IMR-90 (cell line): Measurements from ENCODE around the gene RNU2-63P. TPM values are rescaled to one million over a fixed set of nuclear protein-coding genes. Genes with fewer than 3 reads are reported as not detected.

Source experiments
- ATAC-seq: fragments of 200-7000 bp; cut with Tn5 transposase; 2 replicates; pipeline ENCODE4 v1.9.1; 2020; ENCODE audit warnings: low read depth, mild to moderate bottlenecking, moderate library complexity
- BruUV-seq: library from RNA; stranded (reverse); fragments of 400-500 nt; replicated peaks from 2 replicates; lab custom pipeline; 2021; lab: Mats Ljungman, UMichigan
- CTCF ChIA-PET: fragments of 300-600 bp; formaldehyde crosslinking; extraction: SDS; loops from one replicate; lab custom pipeline; 2021; ENCODE audit warnings: antibody characterized with exemption; lab: Yijun Ruan, JAX
- POLR2A ChIA-PET: fragments of 300-600 bp; sonication (Branson Sonifier 250); formaldehyde crosslinking; loops from one replicate; lab custom pipeline; 2022; ENCODE audit warnings: antibody characterized with exemption; ENCODE audit not compliant: unreplicated experiment; lab: Charles Lee
- DNase-seq: peaks from one replicate; pipeline ENCODE4 v3.0.0; 2013
- H2AFZ ChIP-seq: replicated peaks from 2 replicates; pipeline ENCODE3; 2013; ENCODE audit warnings: low read length, mild to moderate bottlenecking; ENCODE audit not compliant: poor library complexity
- H2AK5ac ChIP-seq: 2 replicates; pipeline ENCODE4 v1.6.1; 2013; ENCODE audit warnings: low read depth, low read length, inconsistent platforms
- H2AK9ac ChIP-seq: replicated peaks from 2 replicates; pipeline ENCODE3; 2013; ENCODE audit warnings: mild to moderate bottlenecking, low read depth, low read length, moderate library complexity; ENCODE audit not compliant: poor library complexity
- H2BK120ac ChIP-seq: 2 replicates; pipeline ENCODE4 v1.6.1; 2013; ENCODE audit warnings: low read depth, low read length, inconsistent platforms
- H2BK15ac ChIP-seq: 3 replicates; pipeline ENCODE4 v1.6.1; 2013; ENCODE audit warnings: low read depth, low read length, inconsistent platforms
- H2BK20ac ChIP-seq: 2 replicates; pipeline ENCODE4 v1.6.1; 2013; ENCODE audit warnings: low read depth, mild to moderate bottlenecking, inconsistent platforms, low read length, moderate library complexity
- H2BK5ac ChIP-seq: 2 replicates; pipeline ENCODE4 v1.6.1; 2013; ENCODE audit warnings: mild to moderate bottlenecking, low read depth, low read length, inconsistent platforms; ENCODE audit not compliant: poor library complexity, severe bottlenecking
- H3K14ac ChIP-seq: replicated peaks from 2 replicates; pipeline ENCODE4 v1.6.1; 2013; ENCODE audit warnings: low read depth, low read length, inconsistent platforms
- H3K18ac ChIP-seq: 2 replicates; pipeline ENCODE4 v1.6.1; 2013; ENCODE audit warnings: low read depth, low read length, control low read depth
- H3K23ac ChIP-seq: 2 replicates; pipeline ENCODE4 v1.6.1; 2013; ENCODE audit warnings: low read depth, low read length, inconsistent platforms
- H3K27ac ChIP-seq: 2 replicates; pipeline ENCODE4 v1.5.1; 2013; ENCODE audit warnings: mild to moderate bottlenecking, control low read depth, low read length; ENCODE audit not compliant: insufficient read depth
- H3K27me3 ChIP-seq: 2 replicates; pipeline ENCODE4 v1.6.1; 2013; ENCODE audit warnings: low read length; ENCODE audit not compliant: control insufficient read depth, insufficient read depth
- H3K36me3 ChIP-seq: 2 replicates; pipeline ENCODE4 v1.6.1; 2013; ENCODE audit warnings: low read length, mixed read lengths; ENCODE audit not compliant: control insufficient read depth, insufficient read depth
- H3K4ac ChIP-seq: 2 replicates; pipeline ENCODE4 v1.6.1; 2013; ENCODE audit warnings: low read depth, low read length, inconsistent platforms
- H3K4me1 ChIP-seq: 2 replicates; pipeline ENCODE4 v1.6.1; 2013; ENCODE audit warnings: low read length, mixed read lengths; ENCODE audit not compliant: control insufficient read depth, insufficient read depth
- H3K4me2 ChIP-seq: 2 replicates; pipeline ENCODE4 v1.6.1; 2013; ENCODE audit warnings: low read depth, mild to moderate bottlenecking, control low read depth, low read length, moderate library complexity
- H3K4me3 ChIP-seq: 2 replicates; pipeline ENCODE4 v1.5.1; 2013; ENCODE audit warnings: low read depth, mild to moderate bottlenecking, control low read depth, low read length, moderate library complexity; ENCODE audit not compliant: insufficient read depth
- H3K56ac ChIP-seq: 2 replicates; pipeline ENCODE4 v1.6.1; 2013; ENCODE audit warnings: low read length, inconsistent platforms; ENCODE audit not compliant: insufficient read depth; ENCODE audit errors: extremely low read depth
- H3K79me1 ChIP-seq, 2 experiments: 2 replicates each; pipeline ENCODE4 v1.6.1; 2013; ENCODE audit warnings: low read length in 2 of 2, inconsistent platforms in 1 of 2, low read depth in 1 of 2
- H3K9ac ChIP-seq: 2 replicates; pipeline ENCODE4 v1.6.1; 2013; ENCODE audit warnings: low read depth, low read length, control low read depth
- H3K9me1 ChIP-seq: 2 replicates; pipeline ENCODE4 v1.6.1; 2013; ENCODE audit warnings: low read length, inconsistent platforms; ENCODE audit not compliant: insufficient read depth
- H3K9me3 ChIP-seq: 2 replicates; pipeline ENCODE4 v1.6.1; 2013; ENCODE audit warnings: low read length; ENCODE audit not compliant: control insufficient read depth, insufficient read depth
- H4K20me1 ChIP-seq: 2 replicates; pipeline ENCODE4 v1.6.1; 2013; ENCODE audit warnings: low read length, inconsistent platforms; ENCODE audit not compliant: insufficient read depth
- H4K5ac ChIP-seq: 2 replicates; pipeline ENCODE4 v1.6.1; 2013; ENCODE audit warnings: mild to moderate bottlenecking, low read depth, low read length, control low read depth
- H4K8ac ChIP-seq, 2 experiments: 2 replicates each; pipeline ENCODE4 v1.6.1; 2013; ENCODE audit warnings: low read depth in 2 of 2, low read length in 2 of 2, control low read depth in 1 of 2, inconsistent platforms in 1 of 2
- H4K91ac ChIP-seq: 2 replicates; pipeline ENCODE4 v1.6.1; 2013; ENCODE audit warnings: low read depth, low read length, inconsistent platforms; ENCODE audit not compliant: insufficient read depth
- MAFK ChIP-seq: IDR thresholded peaks from 2 replicates; pipeline ENCODE4 v1.6.1; 2012; ENCODE audit warnings: low read depth, low read length, improper control_type of control experiment
- RCOR1 ChIP-seq: IDR thresholded peaks from 2 replicates; pipeline ENCODE4 v1.6.1; 2012; ENCODE audit warnings: mild to moderate bottlenecking, low read length, improper control_type of control experiment; ENCODE audit not compliant: insufficient replicate concordance
- WGBS, 2 experiments: methylation state at CpG; one replicate each; pipeline versions ENCODE4 v1.1.5 to v1.1.7; 2013; ENCODE audit warnings: missing lambda C conversion rate in 2 of 2; ENCODE audit not compliant: insufficient read length in 1 of 2; ENCODE audit errors: extremely low coverage in 2 of 2; 5-methylcytosine and 5-hydroxymethylcytosine counted together
- dilution Hi-C: fragments of 300-500 bp; cut with HindIII; formaldehyde crosslinking; loops from one replicate; pipeline ENCODE4 v1.14.3; 2018; ENCODE audit warnings: low sequenced_read_pairs; ENCODE audit not compliant: unreplicated experiment
- in situ Hi-C: fragments of 300-500 bp; cut with MboI; formaldehyde crosslinking; loops from 3 replicates; pipeline ENCODE4 v1.14.3; 2019; ENCODE audit warnings: low sequenced_read_pairs, inconsistent platforms, mixed read lengths
- intact Hi-C: fragments of 100-400 bp; cut with micrococcal nuclease; formaldehyde crosslinking; loops from 2 replicates; pipeline ENCODE4 v1.10.0; 2022
- polyA plus RNA-seq, 3 experiments: library from polyadenylated mRNA; depleted of rRNA; stranded (reverse); fragments of >200 nt; gene quantifications; 2 replicates each; pipeline ENCODE4 v1.2.3, GENCODE V29; 2012; ENCODE audit warnings: low replicate concordance in 1 of 3
- total RNA-seq: library from RNA; depleted of rRNA; stranded (reverse); fragments of >200 nt; gene quantifications from 2 replicates; pipeline ENCODE4 v1.2.3, GENCODE V29; 2012
- TF ChIP-seq, protein P1 (sequence below): conservative IDR thresholded peaks from 2 replicates; pipeline ENCODE4 v1.5.1; 2012; ENCODE audit warnings: mild to moderate bottlenecking, low read depth, low read length, improper control_type of control experiment

The RNU2-63P gene
- total and polyA plus RNA-seq, 2 of the 4 experiments (the other 2 are of a cell fraction): under 0.01 TPM; not detected in 1

DNA sequence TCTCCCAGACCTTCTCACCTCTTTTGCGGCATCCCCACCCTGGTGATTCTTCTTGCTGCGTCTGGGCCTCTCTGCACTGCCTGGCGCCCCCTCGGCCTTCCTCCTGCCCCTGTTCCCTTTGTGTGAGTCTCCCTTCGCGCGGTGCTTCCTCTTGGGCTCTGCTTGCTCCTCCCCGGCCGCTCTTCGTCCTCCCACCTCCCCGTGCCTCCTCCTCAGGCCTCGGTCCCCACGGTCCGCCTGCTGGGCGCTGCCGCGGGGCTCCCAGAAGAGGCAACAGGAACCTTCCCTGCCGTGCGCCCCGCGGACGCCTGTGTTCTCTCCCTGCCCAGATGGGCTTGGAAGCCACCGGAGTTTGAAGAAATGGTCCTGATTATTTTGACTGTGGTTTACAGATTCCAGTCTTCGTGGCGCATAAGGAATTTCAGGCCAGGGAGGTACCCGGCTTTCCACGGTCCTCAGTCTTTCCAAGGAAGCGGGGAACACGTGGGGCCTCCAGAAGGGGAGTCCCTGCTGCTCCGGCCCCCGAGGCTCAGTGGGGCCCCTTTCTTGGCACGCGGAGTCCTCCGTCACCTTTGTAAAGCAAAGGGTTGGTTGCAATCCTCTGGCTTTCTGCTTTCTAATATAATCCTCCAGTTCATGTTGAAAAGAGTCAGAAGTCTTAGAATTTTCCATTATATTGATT, 13.1 kb downstream of the RNU2-63P start:
- H3K23ac ChIP-seq: no peak overlapping the region
- H4K8ac ChIP-seq: 0 out of 4 replicates have a peak overlapping the region, but pooled peaks of 1 of the 2 experiments have one; percentile 3
- H2BK20ac ChIP-seq: no peak overlapping the region
- dilution Hi-C loops: no loop called here
- no peaks in the 10 kb centered on the region for H3K36me3 ChIP-seq
- no peaks in the 10 kb centered on the region for H3K9me3 ChIP-seq
- H4K5ac ChIP-seq: no peak overlapping the region; the same call in 1 of the 2 replicates
- no peaks in the 10 kb centered on the region; the same call in 1 of the 2 replicates for H3K4me1 ChIP-seq
- no peak overlapping the region for H2BK15ac ChIP-seq
- no peak for DNase-seq
- no peaks in the 10 kb centered on the region for H3K9me1 ChIP-seq
- no peak overlapping the region for H3K18ac ChIP-seq
- H3K56ac ChIP-seq: no peak overlapping the region
- no peak overlapping the region for H3K14ac ChIP-seq
- no peak overlapping the region for H3K9ac ChIP-seq
- H4K91ac ChIP-seq: no peak overlapping the region
- BruUV-seq: no TSS peak
- H3K27me3 ChIP-seq: no peaks in the 10 kb centered on the region; the same call in none of the 2 replicates
- no peak overlapping the region for H3K27ac ChIP-seq
- POLR2A ChIA-PET: no interaction called here
- no peak overlapping the region for H3K4ac ChIP-seq
- CTCF ChIA-PET: no interaction called here
- no peak overlapping the region for H2BK120ac ChIP-seq
- no peak overlapping the region for H2AK5ac ChIP-seq
- peak; percentile 29 for ATAC-seq
- no peaks in the 10 kb centered on the region for H3K79me1 ChIP-seq
- H2BK5ac ChIP-seq: no peak overlapping the region
- peak overlapping the region; percentile 19; the same call in 1 of the 2 replicates for H3K4me2 ChIP-seq
- no peak overlapping the region for H3K4me3 ChIP-seq
- peak overlapping the region; percentile 81 for H2AFZ ChIP-seq
- TF ChIP-seq, protein P1, sequence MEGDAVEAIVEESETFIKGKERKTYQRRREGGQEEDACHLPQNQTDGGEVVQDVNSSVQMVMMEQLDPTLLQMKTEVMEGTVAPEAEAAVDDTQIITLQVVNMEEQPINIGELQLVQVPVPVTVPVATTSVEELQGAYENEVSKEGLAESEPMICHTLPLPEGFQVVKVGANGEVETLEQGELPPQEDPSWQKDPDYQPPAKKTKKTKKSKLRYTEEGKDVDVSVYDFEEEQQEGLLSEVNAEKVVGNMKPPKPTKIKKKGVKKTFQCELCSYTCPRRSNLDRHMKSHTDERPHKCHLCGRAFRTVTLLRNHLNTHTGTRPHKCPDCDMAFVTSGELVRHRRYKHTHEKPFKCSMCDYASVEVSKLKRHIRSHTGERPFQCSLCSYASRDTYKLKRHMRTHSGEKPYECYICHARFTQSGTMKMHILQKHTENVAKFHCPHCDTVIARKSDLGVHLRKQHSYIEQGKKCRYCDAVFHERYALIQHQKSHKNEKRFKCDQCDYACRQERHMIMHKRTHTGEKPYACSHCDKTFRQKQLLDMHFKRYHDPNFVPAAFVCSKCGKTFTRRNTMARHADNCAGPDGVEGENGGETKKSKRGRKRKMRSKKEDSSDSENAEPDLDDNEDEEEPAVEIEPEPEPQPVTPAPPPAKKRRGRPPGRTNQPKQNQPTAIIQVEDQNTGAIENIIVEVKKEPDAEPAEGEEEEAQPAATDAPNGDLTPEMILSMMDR: no peak
- TF ChIP-seq MAFK (no peak), RCOR1 (no peak)
- WGBS, 2 experiments: 37% methylated on average over 13 of the region's 34 CpGs; no CpG with 5 or more reads in 1 of the 2 experiments
- H4K20me1 ChIP-seq: no peaks in the 10 kb centered on the region
- intact Hi-C loops: no loop called here
- peak overlapping the region; percentile 70 for H2AK9ac ChIP-seq
- in situ Hi-C loops: loop anchor here (25.0 kb wide), 1 partner anchor 791 kb away; no protein-coding TSS in a partner anchor
